Retinal pigment epithelial cell (primary cell): ENCODE measurements around the gene FHOD3.

Experiments
- DNase-seq: peaks from one replicate; pipeline ENCODE4 v3.0.0-alpha.2; 2010; ENCODE audit warnings: low read depth
- H3K4me3 ChIP-seq: 2 replicates; pipeline ENCODE4 v1.5.1; 2011; ENCODE audit warnings: mild to moderate bottlenecking, low read length, control low read depth, moderate library complexity
- TF ChIP-seq, protein P1 (sequence below): conservative IDR thresholded peaks from 2 replicates; pipeline ENCODE4 v1.5.1; 2011; ENCODE audit warnings: low read depth, low read length, control low read depth, inconsistent platforms

The FHOD3 gene

DNA sequence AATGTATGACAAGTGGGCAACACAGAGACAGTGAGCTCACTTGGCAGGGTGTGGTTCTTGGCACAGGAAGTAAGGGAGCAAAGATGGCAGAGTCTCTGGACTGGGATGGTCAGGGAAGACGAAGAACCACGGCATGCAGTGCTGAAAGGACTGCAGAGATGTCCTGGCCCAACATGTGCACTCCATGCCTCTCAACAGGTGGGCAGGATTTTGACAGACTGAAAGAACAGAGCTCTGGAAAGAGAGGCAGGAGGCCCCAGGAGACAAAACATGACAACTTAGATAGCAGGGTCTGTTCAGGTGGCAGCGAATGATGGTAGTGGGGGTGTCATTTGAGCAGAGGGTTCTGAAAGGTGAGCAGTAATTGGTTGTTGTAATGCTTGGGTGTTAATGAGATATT, 180.3 kb downstream of the FHOD3 start:
- TF ChIP-seq, protein P1, sequence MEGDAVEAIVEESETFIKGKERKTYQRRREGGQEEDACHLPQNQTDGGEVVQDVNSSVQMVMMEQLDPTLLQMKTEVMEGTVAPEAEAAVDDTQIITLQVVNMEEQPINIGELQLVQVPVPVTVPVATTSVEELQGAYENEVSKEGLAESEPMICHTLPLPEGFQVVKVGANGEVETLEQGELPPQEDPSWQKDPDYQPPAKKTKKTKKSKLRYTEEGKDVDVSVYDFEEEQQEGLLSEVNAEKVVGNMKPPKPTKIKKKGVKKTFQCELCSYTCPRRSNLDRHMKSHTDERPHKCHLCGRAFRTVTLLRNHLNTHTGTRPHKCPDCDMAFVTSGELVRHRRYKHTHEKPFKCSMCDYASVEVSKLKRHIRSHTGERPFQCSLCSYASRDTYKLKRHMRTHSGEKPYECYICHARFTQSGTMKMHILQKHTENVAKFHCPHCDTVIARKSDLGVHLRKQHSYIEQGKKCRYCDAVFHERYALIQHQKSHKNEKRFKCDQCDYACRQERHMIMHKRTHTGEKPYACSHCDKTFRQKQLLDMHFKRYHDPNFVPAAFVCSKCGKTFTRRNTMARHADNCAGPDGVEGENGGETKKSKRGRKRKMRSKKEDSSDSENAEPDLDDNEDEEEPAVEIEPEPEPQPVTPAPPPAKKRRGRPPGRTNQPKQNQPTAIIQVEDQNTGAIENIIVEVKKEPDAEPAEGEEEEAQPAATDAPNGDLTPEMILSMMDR: no peak
- no peak for DNase-seq
- H3K4me3 ChIP-seq: no peak overlapping the region

DNA sequence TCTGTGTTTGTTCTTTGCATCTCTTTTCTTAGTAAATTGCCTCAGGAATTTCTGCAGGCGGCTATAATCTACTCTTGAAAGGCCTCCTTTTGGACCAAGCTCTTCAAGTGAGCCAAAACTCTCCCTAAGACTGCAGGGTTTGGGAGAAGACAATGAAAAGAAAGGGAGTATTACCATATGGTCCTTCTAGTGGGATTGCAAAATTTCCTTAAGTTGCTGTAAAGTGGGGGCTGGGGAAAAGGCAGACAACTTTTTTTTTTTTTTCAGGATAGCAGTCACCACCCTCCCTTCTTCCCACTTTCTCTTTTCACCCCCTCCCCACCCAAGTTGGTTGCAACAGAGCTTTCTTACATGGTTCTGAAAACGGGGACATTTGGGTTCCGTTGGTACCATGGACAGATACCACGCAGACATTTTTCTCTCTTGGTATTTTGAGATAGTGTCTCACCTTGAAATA, 183.7 kb downstream of the FHOD3 start:
- no peak for DNase-seq
- TF ChIP-seq, protein P1: no peak
- no peak overlapping the region for H3K4me3 ChIP-seq

- TF ChIP-seq, protein P1: no peak
- DNase-seq: no peak
- no peak overlapping the region for H3K4me3 ChIP-seq
These were observed 184.4 kb downstream of the FHOD3 start for GRCh38 chr18:36481935-36482334.

DNA sequence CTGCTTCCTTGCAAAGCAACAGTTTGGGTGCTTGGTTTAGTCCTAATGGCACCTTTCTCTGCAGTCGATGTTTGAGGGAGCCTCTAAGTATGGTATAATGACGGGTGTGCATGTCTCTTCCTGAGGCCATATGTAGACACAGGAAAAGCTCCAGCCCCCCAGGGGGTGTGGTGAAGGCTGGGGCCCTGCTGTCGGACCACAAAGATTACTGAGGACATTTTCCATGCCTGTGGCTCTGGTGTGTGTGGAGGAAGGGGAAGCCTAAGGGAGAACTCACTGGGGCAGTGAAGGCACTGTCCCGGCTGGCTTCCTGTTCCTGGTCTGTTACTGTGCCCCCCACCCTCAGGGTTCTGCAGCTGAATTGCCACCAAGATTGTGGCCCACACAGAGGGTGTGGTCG, 187.1 kb downstream of the FHOD3 start:
- no peak overlapping the region for H3K4me3 ChIP-seq
- DNase-seq: no peak
- TF ChIP-seq, protein P1: no peak

DNA sequence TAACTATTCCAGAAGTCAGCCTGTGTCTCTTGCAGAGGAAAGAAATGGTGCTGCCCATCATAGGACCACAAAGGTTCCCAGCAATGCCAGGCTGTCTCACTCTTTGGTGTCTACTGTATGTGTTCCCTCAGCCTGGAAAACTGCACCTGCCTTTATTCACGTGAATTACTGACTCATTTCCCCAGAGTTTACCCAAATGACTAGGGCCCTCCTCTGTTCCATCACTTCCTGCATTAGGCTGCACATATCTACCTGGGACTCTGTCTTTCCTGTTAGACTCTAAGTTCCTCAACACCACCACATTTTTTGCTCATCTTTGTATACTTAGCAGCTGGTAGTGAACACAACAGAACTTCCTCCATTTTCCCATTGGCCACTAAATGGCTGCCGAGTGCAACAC, 188.3 kb downstream of the FHOD3 start:
- no peak for DNase-seq
- H3K4me3 ChIP-seq: no peak overlapping the region
- TF ChIP-seq, protein P1: no peak

DNA sequence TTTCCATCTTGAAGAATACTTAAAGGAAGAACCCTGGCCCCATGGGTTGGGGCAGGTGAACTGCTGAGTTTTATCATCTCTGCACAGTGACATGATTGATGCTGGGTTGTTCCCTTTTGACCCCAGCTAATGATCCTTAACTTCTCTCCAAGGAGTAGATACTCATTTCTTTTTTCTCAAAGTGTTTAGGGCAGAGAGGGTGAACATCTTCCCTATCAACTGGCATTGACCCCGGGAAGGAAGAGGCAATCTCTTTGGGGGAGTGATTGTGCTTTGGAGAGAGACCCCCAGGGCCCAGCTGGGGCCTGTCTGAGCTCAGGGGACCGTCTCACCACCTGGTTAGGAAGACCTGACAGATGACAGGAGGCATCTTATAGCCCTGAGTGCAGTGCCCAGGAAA, 190.6 kb downstream of the FHOD3 start:
- no peak for DNase-seq
- no peak overlapping the region for H3K4me3 ChIP-seq
- TF ChIP-seq, protein P1: no peak

- TF ChIP-seq, protein P1: no peak
- no peak for DNase-seq
- no peak overlapping the region for H3K4me3 ChIP-seq
These were observed 193.4 kb downstream of the FHOD3 start for GRCh38 chr18:36490897-36491296.
